Inflammatory macrophage treated with lipopolysaccharide for 4 hours (primary cell): Measurements from ENCODE around the gene HMG20A.

Experiments
- DNase-seq: peaks from one replicate; pipeline ENCODE4 v3.0.0-alpha.2; 2020

Gene HMG20A

DNA sequence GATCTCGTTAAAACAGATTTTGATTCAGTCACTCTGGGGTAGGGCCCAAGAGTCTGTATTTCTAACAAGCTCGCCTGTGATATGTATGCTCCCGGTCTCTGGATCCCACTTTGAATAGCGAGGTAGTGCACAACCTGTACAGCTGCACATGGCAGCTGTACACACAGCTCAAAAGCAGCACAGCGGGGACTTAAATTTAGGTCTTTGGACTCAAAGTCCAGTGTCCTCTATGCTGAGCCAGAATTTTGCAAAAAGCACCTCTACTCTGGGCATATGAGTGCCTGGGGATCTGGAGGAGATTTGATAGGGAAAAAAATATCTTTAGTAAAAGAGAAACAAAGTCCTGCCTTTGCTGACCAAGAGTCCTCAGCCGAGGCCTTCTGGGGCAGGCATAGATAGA, 83.1 kb downstream of the HMG20A start:
- no peak for DNase-seq

DNA sequence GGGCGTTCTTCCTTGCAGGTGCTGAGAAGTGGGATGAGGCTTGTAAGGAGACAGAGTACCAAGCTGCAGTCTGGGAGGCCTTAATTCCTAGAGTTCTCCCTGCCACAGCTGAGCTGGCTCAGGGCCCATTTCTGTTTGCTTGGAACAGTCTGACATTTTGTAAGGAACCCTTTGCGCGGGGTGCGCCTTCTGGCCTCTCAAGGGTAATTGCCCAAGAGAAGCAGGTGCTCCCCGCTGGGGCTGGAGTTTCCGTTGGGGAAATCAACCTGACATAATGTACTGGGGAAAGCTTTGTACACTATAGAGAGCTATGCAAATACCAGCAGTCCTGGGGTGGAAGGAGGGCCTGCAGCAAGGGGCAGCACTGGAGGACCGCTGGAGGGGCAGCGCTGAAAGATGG, 83.6 kb downstream of the HMG20A start:
- no peak for DNase-seq

DNA sequence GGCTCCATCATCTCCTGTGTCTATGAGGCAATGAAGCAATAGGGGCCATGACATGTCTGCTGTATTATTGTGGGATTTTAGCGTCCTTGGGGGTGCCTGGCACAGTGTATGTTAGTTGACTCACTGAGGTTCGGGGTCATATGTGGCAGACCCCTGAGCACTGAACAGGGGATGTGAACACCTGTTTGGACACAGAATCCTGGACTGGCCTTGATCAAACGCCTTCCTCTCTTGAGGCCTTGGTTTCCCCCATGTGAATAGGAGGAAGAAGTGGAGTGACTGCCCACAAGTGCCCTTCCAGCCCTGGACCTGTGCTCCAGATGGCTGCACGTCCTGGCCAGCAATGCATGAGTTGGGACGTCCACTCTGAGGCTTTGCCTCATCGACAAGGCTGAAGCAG, 84.2 kb downstream of the HMG20A start:
- DNase-seq, result no peak

DNA sequence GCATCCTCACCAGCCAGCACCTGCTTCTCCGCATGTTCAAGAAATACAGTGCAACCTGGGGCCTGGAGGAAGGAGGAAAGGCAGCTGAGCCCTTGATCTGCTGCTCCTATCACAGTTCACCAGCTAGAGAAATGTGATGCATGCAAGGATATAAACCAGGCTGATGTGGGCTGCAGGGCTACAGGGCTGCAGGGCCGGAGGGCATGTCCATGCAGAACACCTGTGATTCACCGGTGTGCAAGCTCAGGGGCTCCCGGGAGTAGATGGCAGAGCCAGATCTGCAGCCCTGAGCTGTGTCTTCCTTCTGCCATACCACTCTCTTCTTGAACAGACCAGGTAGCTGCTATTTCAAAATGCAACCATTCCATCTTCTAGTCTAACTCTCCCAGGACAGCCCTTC, 84.9 kb downstream of the HMG20A start:
- no peak for DNase-seq

DNA sequence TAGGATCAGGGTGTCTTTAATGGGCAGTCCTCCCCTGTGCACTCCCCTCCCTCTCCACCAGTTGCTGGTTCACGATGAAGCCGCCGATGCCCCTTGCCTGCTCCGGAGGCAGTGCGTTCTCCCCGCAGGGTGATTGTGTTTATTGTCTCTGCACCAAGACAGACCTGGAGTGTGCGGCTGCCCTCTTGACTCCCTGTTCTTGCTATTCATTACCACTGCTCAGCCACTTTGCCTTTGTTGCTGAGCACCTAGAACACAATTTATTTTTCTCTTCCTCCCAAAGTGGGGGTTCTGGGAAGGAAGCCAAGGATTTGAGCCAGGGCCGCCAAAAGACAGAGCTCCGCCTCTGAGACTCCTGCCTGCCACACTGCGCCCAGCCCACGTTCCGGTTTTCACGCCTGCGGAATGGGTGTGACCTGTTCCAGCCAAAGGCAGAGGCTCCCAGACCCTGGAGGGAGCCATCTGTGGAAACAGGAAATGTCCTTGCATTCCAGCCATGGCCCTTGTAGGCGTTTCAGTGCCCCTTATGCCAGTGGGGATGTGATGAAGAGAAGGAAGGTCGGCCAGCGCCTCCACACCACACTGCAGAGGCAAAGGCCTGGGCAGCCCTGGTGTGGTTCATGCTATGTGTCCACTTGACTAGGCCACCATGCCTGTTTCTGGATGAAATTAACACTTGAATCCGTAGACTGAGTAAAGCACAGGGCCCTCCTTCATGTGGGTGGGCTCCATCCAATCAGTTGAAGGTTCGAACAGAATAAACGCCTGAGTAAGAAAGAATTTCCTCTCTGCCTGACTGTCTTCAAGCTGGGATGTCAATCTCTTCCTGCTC, 85.8 kb downstream of the HMG20A start:
- DNase-seq, result no peak

DNA sequence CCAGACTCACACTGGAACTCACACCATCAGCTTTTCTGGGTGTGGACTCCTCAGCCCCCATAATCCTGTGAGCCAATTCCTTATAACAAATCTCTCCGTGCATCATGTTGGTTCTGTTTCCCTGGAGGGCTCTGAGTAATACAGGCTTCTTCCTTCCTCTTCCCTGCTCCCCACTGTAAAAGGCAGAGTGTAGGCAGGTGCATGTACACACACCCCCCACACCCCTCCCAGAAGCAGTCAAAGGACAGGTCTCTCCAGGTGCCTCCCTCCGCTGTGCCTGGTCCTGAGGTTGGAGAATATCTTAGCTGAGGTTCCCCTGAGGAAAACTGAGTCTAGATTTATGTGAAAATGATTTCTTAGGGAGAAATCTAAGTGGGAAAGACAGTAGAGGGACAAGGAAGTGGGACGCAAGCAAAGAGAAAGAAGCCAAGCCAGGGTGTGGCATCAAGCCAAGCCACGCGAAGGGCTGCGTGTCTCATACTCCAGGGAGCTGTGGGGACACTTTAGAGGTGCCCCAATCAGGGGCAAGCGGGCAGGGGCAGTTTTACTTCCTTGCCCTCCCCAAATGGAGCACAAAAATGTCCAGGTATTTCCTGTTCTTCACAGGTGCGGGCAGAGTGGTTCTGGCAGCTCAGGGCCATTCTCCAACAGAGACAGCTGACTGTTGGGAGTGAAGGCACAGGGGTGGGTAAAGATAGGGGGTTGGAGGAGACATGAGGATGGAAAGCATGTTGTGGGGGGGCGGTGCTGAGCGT, 86.6 kb downstream of the HMG20A start:
- peak; percentile 56 for DNase-seq

DNA sequence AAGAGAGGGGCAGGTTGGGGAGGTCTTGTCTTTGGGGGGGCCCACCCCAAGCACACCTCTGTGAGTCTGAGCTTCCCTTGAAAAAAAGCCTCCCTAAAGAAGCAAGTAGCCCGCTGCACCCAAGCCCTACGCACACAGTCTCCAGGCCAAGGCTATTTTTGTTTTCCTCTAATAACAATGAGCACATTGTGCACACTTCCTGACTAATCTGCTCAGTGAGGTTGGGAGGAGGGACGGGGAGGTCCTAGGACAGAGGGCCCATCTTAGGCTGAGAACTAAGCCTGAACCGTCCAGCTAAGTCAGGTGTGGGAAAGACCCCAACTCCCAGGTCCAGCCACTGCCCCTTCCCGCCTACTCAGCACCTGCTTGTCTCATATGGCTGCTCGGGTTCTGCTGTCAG, 87.2 kb downstream of the HMG20A start:
- peak; percentile 30 for DNase-seq

DNA sequence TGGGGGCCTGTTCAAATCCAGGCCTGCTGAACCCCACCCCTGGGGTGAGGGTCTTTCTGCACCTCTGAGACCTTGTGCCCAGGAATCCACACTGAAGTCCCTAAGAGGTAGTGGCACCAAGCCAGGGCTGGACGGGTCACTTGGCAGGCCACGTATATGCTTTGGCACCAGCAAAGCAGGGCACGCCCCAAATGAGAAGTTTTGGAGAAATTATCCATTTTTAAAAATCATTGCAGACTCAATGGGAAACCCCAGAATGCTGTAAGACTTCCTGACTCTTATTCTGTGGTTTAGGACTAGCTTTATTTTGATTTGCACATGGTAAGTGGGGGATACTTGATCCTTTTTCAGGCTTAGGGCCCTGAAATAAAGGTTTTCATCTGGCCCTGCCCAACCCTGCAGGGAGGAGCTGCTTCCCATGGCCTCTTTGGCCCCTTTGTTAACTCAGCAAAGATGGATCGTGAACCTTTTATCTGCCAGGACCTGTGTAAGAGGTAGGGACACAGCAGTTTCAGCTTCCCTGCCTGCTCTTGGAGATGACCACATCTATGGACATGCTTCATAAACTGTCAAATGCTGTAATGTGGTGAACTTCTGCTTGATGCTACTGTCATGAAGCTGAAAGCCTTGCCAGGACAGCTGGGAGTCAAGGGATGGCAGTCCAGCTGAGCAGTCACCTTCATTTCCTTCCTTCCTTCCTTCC, 88.0 kb downstream of the HMG20A start:
- DNase-seq, result peak; percentile 86

DNA sequence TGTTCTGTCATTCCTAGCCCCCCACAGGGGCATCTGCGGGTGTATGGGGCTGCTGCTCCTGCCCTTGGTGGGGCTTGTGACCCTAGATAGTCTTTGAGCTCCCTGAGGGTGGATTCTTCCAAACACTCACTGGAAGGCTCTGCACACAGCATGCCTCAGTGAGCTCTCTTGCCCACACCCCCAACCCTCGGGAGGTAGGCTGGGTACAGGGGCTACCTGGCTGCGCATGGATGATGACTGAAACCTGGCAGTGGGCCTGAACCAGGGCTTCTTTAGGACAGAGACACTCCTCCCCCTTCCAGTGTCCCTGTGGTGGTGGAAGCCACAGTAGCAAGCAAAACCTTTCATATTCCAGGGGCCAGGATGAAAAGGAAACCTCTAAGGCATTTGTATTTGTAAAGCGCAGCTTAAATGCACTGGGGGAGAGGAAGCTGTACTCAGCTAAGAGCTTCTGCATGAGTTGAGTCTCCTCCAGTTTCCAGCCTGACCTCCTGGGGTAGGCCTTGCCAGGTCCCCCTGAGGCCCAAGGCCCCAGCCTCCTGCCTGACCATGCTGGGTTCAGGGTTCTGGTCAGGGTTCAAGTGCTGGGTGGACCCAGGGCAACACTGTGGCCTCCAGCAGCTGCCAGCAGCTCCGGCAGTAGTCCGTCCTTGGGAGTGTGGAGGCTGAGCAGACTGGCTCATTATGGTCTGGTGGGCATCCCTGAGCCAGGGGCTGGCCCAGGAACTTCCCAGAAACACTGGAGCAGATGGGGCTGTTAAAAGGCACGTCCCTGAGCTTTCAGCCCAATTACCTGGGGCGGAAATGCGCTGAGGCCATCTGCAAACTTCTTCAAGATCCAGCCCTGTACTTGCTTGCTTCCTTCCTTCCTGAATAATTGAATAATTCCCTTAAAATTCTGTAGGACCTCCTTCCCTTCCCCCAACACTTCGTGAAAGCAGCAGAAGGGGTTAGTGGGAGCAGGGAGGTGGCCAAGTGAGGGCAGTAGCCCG, 89.7 kb downstream of the HMG20A start:
- DNase-seq, result no peak

DNA sequence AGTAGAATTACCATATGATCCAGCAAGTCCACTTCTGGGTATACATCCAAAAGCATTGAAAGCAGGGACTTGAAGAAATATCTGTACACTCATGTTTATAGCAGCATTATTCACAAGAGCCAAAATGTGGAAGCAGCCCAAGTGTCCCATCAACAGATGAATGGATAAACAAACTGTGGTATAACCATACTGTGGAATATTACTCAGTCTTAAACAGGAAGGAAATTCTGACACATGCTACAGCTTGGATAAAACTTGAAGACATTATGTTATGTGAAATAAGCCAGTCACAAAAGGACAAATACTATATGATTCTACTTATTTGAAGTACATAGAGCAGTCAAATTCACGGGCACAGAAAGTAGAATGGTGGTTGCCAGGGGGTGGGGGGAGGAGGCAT, 91.2 kb downstream of the HMG20A start:
- peak; percentile 34 for DNase-seq

DNA sequence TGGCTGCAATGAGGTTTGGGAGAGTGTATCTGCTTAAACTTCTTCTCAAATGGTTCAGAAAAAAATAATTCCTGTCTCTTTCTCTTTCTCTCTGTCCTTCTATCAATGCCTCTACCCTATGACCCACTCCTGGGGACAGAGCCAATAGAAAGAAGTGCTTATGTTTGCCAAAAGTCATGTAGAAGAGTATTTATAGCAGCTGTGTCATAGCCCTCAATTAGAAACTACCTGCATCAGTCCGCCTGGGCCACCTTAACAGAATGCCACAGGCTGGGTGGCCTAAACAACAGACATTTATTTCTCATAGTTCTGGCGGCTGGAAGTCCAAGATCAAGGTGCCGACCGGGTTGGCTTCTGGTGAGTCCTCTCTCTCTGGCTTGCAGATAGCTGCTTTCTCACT, 92.5 kb downstream of the HMG20A start:
- no peak for DNase-seq

DNA sequence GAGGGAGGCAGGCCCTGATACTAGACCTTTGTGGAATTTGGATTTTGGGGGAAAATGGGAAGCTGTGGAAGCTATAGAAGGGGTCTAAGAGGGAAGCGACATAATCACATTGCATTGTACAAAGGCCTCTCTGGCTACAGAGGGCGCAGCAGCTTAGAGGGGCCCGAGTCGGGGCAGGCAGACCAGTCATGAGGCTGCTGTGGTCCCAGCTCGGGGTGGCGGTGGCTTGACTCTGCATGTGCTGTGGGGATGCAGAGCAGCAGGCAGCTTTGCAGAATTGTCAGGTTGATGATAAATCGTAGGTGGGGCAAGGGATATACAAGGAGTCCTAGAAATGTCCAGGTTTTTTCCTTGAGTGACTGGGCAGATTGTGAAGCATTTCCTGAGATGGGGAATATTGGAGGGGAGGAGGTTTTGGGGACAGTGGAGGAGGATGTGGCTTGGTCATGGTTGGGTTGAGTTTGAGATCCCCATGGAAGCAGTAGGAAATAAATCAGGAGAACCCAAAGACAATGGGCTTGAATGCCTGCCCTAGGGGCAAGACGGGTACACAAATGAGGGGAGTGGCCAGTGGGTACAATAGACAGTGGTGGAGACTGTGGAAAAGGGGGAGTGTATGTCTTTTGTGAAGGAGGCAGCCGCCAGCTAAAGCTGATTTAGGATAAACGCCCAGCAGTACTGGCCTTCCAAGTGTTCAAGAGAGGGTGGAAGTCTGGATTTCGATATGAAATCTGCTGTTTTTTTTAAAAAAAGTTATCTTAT, 94.1 kb downstream of the HMG20A start:
- DNase-seq, result no peak

DNA sequence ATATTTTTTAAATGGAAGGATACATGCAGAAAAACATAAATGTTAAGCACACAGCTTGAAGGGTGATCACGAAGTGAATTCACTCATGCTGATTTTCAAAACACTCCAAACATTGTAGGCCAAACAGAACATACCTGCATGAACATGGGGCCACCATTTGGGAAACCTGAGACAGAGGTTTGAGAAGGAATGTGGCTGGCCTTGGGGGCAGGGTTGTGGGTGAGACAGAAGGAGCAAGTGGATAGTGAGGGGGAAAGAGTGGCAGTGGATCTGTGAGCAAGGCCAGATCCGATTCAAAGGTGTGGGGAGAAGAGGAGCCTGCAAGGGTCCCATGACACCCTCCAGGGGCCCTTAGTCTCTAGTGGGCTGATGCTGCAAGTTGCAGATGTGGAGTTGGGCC, 94.9 kb downstream of the HMG20A start:
- no peak for DNase-seq

DNA sequence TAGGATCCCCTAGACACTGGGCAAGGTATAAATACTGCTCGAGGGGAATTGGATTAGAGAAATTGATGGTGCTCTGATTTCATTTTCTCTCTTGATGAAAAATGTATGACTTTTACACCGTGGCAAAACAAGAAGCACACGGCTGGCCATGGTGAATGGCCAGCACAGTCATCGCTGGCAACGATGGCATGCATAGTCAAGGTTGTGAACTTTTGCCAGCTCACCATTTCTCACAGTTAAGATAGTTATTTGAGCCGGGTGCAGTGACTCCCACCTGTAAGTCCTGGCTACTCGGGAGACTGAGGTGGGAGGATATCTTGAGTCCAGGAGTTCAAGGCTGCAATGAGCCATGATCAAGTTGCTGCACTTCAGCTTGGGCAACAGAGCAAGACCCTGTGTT, 95.4 kb downstream of the HMG20A start:
- no peak for DNase-seq

DNA sequence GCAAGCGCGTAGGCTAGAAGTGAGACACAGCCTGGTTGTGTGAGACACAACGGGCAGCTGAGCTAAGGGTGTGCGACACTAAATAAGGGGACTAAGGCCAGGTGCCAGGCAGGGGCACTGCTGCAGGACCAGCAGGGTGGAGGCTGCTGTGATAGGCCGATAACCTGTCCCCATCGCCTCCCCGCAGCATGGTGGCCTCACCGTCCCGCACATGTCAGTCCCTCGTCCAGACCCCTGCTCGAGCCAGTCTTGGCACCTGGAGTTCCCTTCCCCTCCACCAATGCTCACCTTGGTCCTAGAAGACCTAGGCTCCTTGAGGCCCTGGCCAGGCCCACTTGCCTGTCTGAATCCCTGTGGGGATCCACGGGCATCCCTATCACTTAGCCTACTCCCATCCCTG, 96.1 kb downstream of the HMG20A start:
- DNase-seq, result no peak

DNA sequence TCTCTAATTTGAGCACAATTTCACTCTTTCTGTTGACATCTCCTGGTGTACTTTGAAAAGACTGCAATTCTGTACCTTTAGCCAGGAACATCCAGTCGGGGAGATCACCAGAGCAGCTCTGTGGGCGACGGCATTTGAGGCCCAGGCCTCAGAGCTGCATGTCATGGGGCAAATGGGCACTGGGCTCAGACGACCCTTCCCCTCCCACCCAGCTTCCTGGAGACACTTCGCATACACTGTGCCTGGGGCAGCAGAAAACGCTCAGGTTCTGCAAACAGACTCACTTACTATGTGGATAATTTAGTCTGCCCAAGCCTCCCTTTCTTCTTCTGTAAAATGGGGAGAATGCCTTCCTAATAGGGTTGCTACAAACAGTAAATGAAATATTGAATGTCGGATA, 96.9 kb downstream of the HMG20A start:
- DNase-seq, result no peak

DNA sequence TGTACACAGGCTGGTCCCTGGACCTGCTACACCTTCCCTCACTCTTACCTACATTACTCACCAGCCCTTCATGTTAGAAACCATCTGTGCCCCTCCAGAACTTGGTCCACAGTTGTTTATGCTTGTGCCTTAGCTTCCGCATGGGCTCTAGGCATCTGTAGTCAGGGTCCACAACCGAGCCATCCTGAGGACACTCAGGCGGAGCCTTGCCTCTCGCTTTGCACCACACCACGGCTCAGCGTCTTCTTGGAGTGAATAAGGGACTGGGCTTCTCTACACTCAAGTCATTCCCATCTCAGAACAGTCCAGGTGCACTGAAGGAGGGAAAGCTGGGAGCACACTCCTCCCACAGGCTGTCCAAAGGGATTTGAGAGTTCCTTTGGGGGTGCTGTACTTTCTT, 97.8 kb downstream of the HMG20A start:
- DNase-seq, result no peak

DNA sequence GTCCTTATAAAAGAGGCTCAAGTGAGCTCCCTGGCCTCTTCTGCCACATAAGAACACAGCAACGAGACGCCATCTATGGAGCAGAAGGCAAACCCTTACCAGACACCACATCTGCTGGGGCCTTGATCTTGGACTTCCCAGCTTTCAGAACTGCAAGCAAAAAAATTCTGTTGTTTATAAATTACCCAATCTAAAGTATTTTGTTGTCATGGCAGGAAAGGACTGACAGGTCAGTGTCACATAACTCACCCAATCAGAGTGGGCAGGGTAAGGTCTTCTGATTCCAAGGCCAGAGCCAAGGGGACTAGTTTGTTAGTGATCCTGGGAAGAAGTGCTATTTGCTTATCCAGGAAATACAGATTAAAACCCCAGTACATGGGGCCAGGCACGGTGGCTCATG, 98.9 kb downstream of the HMG20A start:
- no peak for DNase-seq

DNA sequence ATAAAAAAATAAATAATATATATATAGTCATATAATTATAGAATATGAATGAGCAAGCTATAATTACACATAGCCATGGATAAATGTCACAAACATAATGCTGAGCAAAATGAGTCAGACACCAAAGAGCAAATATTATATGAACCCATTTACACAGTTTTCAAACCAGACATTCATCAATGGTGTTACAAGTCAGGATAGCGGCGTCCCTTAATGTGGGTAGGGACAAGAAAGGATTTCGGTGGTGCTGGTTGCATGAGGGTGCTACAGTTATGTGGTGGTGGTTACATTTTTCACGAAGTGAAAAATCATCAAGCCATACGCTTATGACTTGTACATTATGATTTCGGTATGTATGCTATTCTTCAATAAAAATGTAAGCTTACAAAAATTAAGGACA, 100.5 kb downstream of the HMG20A start:
- DNase-seq, result no peak

DNA sequence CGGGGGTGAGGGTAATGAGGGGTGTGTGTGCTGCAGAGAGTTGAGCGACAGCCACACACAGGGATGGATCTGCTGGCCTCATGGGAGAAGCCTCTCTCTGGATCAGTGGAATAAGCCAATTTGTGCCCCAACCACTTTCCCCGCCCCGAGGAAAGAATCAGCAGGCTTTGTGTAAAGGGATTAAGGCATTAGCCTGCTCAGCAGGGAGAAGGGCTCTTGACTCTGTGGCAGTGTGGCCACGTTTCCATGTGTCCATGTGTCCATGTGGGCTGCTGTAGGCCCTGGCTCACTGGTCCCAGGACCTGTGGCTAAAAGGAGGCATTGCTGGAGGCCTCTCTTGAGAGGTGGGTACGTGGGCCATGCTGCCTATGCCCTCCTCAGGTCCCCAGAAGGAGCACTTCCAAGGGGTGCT, 104.7 kb downstream of the HMG20A start:
- DNase-seq, result no peak

DNA sequence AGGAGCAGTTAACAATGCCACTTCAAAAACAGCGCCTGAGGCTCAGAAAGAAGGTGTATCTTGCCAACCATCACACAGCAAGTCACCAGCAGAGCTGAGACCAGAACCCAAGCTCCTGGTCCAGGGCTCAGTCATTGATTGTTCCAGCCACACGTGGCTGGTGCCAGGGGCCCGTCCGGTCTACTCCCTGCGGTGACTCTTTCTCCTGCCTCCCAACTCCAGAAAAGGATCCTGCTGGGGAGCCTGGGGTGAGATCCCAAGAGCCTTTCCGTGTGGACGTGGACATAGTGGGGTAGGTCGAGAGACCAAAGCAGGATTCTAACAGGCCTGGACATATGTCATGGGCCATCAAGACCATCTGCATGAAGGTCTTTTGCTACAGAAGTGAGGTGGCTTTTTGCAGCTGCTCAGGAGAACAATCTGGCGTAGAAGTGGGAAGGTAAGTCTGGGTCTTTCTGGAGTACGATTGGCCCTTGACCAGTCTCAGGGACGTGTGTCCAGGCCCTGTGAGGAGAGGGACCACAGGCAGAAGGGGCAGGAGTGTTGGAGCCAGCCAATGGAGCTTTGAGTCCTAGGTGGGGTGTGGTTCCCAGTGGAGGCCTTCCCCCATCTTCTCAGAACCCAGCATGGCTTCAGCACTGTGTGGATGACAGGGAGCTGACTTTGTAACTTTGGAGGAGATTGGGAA, 105.4 kb downstream of the HMG20A start:
- no peak for DNase-seq
